Ishikawa (cell line): Measurements from ENCODE around the gene ILDR1.

Source experiments
- CEBPB ChIP-seq: IDR thresholded peaks from 2 replicates; pipeline ENCODE4 v1.6.1; 2012
- CREB1 ChIP-seq: IDR thresholded peaks from 2 replicates; pipeline ENCODE4 v1.6.1; 2012; ENCODE audit warnings: low read depth
- EGR1 ChIP-seq: IDR thresholded peaks from 2 replicates; pipeline ENCODE4 v1.6.1; 2012
- EP300 ChIP-seq: IDR thresholded peaks from 2 replicates; pipeline ENCODE4 v1.6.1; 2012; ENCODE audit warnings: borderline replicate concordance
- FOXM1 ChIP-seq: IDR thresholded peaks from 2 replicates; pipeline ENCODE4 v1.6.1; 2012; ENCODE audit warnings: low read depth, borderline replicate concordance
- NFIC ChIP-seq: IDR thresholded peaks from 2 replicates; pipeline ENCODE4 v1.6.1; 2012
- RAD21 ChIP-seq: IDR thresholded peaks from 2 replicates; pipeline ENCODE4 v1.6.1; 2012; ENCODE audit warnings: low read depth
- TAF1 ChIP-seq: IDR thresholded peaks from 2 replicates; pipeline ENCODE4 v1.6.1; 2012; ENCODE audit warnings: low read depth, mild to moderate bottlenecking
- TCF12 ChIP-seq: IDR thresholded peaks from 2 replicates; pipeline ENCODE4 v1.6.1; 2012; ENCODE audit warnings: low read depth
- TEAD4 ChIP-seq: IDR thresholded peaks from 2 replicates; pipeline ENCODE4 v1.6.1; 2012
- YY1 ChIP-seq: IDR thresholded peaks from 2 replicates; pipeline ENCODE4 v1.6.1; 2012; ENCODE audit warnings: low read depth
- ZBTB7A ChIP-seq: IDR thresholded peaks from 2 replicates; pipeline ENCODE4 v1.6.1; 2012; ENCODE audit warnings: low read depth
- TF ChIP-seq, protein P1 (sequence below): IDR thresholded peaks from 2 replicates; pipeline ENCODE4 v1.6.1; 2012; ENCODE audit warnings: low read depth, mild to moderate bottlenecking
- TF ChIP-seq, protein P2 (sequence below): IDR thresholded peaks from 2 replicates; pipeline ENCODE4 v1.6.1; 2012
- TF ChIP-seq, protein P3 (sequence below): IDR thresholded peaks from 2 replicates; pipeline ENCODE4 v1.6.1; 2012

The ILDR1 gene

DNA sequence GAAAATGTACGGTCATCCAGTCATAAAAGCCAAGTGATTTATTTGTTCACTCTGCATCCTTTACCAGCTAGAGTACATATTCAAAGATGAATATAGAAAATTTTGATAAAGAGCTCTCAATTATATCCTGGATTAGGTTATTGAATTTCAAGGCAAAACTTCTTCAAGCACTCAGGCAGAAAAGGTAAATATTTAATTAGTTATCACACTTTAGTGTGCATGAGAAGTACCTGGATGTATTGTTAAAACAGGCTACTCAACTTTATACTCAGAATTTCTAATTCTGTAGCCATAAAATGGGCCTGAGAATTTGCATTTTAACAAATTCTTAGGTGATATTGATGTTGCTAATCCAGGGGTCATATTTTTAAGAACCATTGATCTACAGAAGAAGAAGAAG lies 45.3 kb downstream of the ILDR1 start:
- no peak for TF ChIP-seq TCF12
- TF ChIP-seq YY1, result no peak
- TF ChIP-seq RAD21, result no peak
- TF ChIP-seq NFIC, result no peak
- TF ChIP-seq EP300, result no peak
- TF ChIP-seq, protein P1, sequence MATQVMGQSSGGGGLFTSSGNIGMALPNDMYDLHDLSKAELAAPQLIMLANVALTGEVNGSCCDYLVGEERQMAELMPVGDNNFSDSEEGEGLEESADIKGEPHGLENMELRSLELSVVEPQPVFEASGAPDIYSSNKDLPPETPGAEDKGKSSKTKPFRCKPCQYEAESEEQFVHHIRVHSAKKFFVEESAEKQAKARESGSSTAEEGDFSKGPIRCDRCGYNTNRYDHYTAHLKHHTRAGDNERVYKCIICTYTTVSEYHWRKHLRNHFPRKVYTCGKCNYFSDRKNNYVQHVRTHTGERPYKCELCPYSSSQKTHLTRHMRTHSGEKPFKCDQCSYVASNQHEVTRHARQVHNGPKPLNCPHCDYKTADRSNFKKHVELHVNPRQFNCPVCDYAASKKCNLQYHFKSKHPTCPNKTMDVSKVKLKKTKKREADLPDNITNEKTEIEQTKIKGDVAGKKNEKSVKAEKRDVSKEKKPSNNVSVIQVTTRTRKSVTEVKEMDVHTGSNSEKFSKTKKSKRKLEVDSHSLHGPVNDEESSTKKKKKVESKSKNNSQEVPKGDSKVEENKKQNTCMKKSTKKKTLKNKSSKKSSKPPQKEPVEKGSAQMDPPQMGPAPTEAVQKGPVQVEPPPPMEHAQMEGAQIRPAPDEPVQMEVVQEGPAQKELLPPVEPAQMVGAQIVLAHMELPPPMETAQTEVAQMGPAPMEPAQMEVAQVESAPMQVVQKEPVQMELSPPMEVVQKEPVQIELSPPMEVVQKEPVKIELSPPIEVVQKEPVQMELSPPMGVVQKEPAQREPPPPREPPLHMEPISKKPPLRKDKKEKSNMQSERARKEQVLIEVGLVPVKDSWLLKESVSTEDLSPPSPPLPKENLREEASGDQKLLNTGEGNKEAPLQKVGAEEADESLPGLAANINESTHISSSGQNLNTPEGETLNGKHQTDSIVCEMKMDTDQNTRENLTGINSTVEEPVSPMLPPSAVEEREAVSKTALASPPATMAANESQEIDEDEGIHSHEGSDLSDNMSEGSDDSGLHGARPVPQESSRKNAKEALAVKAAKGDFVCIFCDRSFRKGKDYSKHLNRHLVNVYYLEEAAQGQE, result no peak
- TF ChIP-seq FOXM1, result no peak
- no peak for TF ChIP-seq TEAD4
- TF ChIP-seq, protein P2, sequence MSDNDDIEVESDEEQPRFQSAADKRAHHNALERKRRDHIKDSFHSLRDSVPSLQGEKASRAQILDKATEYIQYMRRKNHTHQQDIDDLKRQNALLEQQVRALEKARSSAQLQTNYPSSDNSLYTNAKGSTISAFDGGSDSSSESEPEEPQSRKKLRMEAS, result no peak
- TF ChIP-seq TAF1, result no peak
- TF ChIP-seq EGR1, result no peak
- TF ChIP-seq CREB1, result no peak
- TF ChIP-seq CEBPB, result no peak

DNA sequence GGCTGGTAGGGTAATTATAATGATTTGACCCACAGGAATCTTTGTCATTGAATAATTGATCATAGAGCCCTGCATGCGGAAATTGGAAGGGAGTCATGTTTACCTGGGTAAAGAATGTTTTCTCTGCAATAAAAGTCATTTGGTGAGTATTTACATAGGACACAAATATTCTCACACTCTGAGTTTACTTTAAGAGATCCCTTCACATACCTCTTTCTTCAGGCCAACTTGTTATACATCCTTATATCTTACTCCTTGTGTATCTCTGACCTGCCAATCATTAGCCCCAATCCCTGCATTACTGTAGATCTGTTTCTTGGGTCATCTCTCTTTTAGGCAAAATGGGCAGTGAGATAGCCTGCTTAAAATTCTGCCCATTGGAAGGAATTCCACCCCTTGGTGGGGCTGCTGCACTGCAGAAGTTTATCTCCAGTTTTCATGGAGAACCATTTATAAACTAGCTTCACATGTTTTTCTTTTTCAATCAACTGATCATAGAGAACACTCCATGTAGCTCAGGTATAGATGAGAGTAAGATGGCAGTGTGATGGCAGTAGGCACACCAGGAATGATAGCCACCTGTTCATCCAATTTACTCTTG lies 46.2 kb downstream of the ILDR1 start:
- TF ChIP-seq CEBPB (no peak), YY1 (no peak), CREB1 (no peak), RAD21 (no peak), NFIC (no peak), FOXM1 (no peak), EGR1 (no peak), ZBTB7A (no peak), TCF12 (no peak), EP300 (no peak), TAF1 (no peak), TEAD4 (no peak)
- TF ChIP-seq, protein P2, result no peak
- TF ChIP-seq, protein P1, result no peak
- TF ChIP-seq, protein P3, sequence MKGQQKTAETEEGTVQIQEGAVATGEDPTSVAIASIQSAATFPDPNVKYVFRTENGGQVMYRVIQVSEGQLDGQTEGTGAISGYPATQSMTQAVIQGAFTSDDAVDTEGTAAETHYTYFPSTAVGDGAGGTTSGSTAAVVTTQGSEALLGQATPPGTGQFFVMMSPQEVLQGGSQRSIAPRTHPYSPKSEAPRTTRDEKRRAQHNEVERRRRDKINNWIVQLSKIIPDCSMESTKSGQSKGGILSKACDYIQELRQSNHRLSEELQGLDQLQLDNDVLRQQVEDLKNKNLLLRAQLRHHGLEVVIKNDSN, result no peak

DNA sequence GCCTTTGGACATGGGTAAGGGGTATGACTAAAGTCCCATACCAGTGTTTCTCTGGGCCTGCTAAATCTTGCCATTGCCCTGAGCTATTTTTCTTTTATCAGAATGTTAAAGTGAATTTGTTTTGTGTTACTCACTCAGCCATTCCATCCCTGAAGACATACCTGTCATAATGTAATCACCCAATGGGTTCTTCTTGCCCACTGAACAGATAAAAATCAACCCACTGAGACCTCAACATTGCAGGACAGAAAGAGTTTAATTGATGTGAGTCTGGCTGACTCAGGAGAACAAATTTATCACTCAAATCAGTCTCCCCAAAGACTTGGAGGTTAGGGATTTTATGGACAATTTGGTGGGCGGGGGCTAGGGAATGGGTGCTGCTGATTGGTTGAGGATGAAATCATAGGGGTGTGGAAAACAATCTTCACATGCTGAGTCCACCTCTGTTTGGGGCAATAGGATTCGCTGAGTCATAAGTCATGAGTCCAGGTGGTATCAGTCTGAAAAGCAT lies 47.4 kb downstream of the ILDR1 start:
- TF ChIP-seq, protein P2, result no peak
- TF ChIP-seq TEAD4 (no peak), NFIC (no peak)

DNA sequence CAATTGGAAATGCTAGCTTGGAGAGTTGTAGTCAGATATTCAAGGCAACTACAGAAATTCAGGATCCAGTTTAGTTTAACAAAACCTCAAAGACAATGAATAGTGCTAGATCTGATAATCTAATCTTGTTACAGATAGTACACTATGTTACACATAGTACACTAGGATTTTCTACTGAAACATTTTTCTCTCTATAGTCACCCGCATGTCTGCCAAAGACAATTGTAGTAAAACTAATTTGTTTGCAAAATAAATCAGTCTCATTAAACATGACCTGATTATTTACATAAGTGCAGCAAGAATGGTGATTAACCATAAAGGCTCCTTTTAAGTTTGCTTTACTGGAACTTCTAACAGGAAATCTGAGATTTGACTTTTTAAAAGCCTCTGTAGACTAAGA lies 52.0 kb downstream of the ILDR1 start:
- TF ChIP-seq TCF12 (no peak), TAF1 (no peak), CEBPB (no peak), NFIC (no peak), ZBTB7A (no peak), TEAD4 (no peak)
- TF ChIP-seq, protein P2, result no peak

GRCh38 chr3:121969631-121970030 lies 52.4 kb downstream of the ILDR1 start:
- TF ChIP-seq TEAD4 (no peak), FOXM1 (no peak), TAF1 (no peak), EP300 (no peak)
- TF ChIP-seq, protein P2, result no peak

- TF ChIP-seq, protein P2, result no peak
- TF ChIP-seq TAF1 (no peak), ZBTB7A (no peak), CREB1 (no peak), RAD21 (no peak), EGR1 (no peak), YY1 (no peak), CEBPB (no peak), TCF12 (no peak), EP300 (no peak), FOXM1 (no peak), TEAD4 (no peak), NFIC (no peak)
- TF ChIP-seq, protein P3, result no peak
- TF ChIP-seq, protein P1, result no peak
Measured at GRCh38 chr3:121963608-121964007, 58.4 kb downstream of the ILDR1 start.
